ENCODE data around the gene AP5Z1.

Gene AP5Z1

GRCh38 chr7:4817178-4817901 lies 41.9 kb downstream of the AP5Z1 start:
- in situ Hi-C loops (cut with MboI; ENCODE audit: low sequenced_read_pairs) = no loop called here

GRCh38 chr7:4818000-4818794 lies 42.8 kb downstream of the AP5Z1 start:
- in situ Hi-C loops (cut with MboI; ENCODE audit: low sequenced_read_pairs) = no loop called here

GRCh38 chr7:4819560-4820404 lies 44.4 kb downstream of the AP5Z1 start:
- in situ Hi-C loops (cut with MboI; ENCODE audit: low sequenced_read_pairs) = no loop called here

DNA sequence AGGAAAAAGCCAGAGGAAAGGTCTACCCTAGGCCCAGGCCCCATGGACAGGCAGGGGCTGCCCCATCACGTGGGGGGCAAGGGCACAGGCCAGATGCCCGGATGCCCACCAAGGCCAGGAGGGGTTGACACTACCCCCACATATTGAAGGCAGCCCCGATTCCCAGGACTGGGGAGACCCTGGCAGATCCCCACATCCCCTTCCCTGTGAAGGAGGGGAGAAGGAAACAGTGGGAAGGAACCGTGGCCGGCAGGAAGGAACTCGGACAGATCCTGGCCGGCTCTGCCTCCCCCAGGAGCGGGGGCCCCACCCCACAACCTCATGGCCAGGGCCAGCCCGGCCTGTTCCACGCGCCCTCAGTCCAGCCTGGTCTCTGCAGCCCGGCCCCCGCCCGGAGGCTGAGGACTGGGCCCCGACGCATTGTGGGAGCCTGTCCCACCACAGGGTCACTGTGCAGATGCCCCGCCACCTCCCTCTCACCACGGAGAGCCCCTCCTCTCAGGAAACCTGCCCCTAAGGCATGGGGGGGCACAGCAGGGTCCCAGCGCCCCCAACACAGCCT lies 45.1 kb downstream of the AP5Z1 start:
- in situ Hi-C loops (cut with MboI; ENCODE audit: low sequenced_read_pairs) = no loop called here

- in situ Hi-C loops (cut with MboI; ENCODE audit: low sequenced_read_pairs) = no loop called here
These were observed 45.6 kb downstream of the AP5Z1 start for GRCh38 chr7:4820967-4821471.

- in situ Hi-C loops (cut with MboI; ENCODE audit: low sequenced_read_pairs) = no loop called here
These were observed 47.3 kb downstream of the AP5Z1 start for GRCh38 chr7:4822677-4823076.

DNA sequence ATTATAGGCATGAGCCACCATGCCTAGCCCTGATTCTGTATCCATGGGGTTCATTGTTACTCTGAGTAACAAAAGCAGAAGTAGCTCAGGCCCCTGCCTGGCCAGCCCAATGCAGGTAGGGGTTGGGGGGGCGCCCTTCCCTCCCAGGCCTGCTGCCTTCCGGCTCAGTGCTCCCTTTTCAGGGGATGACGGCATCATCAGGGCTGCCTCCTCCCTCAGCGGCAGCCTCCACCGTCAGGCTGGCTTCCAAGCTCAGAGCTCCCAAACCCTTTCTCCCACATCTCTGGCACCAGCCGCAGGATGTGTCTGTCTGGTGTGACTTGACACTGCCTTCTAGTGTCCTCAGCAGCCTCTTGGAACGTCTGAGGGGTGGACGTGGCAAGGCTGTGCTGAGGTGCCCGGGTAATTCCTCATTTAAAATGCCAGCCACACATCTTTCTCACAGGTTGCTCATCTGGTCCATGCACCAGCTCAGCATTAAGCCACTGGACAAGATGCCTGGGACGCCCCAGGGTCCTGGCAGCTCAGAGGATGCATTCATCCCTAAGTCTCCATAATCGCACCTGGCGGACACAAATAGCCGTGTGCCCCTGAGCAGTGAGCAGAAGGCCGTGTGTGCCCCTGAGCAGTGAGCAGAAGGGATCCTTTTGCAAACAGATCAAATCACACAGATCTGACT lies 48.2 kb downstream of the AP5Z1 start:
- in situ Hi-C loops (cut with MboI; ENCODE audit: low sequenced_read_pairs) = no loop called here

DNA sequence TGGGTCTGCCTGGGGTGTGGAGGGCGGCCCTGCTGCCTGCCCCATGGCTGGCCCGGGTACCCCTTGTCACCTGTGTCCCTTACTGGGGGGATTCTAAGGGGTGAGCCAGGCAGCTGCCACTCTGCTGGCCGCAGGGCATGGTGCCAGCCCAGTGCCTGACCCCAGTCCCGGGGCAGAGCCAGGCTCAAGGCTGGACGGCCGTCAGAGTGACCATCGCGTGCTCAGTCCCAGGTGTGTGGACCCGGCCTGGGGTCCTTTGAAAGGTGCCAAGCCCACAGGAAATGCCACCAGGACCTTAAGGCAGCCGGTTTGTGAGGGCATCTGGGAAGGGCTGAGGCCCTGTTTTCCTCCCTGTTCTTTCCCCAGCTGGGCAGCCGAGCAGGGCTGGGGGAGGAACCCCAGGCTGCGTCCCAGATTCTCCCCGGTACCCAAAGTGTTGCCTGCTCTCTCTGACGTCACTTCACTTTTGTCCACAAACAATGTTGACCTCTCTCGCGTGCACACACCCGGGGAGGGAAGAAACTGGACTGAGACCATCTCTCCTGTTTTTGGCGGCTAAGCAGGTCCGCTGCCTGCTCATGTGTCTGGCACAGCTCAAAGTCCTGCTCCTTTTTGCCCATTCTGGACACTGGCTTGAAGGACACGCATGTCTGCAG lies 48.8 kb downstream of the AP5Z1 start:
- in situ Hi-C loops (cut with MboI; ENCODE audit: low sequenced_read_pairs) = no loop called here

DNA sequence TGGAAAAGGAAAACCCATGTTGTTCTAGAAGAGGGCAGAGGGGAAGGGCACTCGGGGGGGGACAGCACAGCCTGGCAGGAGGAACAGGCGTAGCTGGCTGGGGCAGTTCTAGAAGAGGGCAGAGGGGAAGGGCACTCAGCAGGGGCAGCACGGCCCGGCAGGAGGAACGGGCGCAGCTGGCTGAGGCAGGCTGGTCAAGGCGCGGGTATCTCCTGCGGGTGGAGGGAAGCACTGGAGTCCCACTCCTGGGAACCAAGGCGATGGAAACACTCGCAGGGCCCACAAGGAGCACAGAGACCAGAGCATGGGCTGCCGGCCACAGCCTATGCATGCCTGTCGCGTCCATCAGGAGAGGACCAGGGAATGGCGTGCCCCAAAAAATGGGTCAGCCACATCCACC lies 49.7 kb downstream of the AP5Z1 start:
- in situ Hi-C loops (cut with MboI; ENCODE audit: low sequenced_read_pairs) = loop anchor here (25.0 kb wide), 1 partner anchor 262 kb away; no protein-coding TSS in a partner anchor

- in situ Hi-C loops (cut with MboI; ENCODE audit: low sequenced_read_pairs) = loop anchor here (25.0 kb wide), 1 partner anchor 258 kb away; no protein-coding TSS in a partner anchor
These were observed 53.4 kb downstream of the AP5Z1 start for GRCh38 chr7:4828720-4829383.

- in situ Hi-C loops (cut with MboI; ENCODE audit: low sequenced_read_pairs) = loop anchor here (25.0 kb wide), 1 partner anchor 257 kb away; no protein-coding TSS in a partner anchor
These were observed 54.8 kb downstream of the AP5Z1 start for GRCh38 chr7:4830176-4830575.

GRCh38 chr7:4831723-4832495 lies 56.5 kb downstream of the AP5Z1 start:
- in situ Hi-C loops (cut with MboI; ENCODE audit: low sequenced_read_pairs) = loop anchor here (25.0 kb wide), 1 partner anchor 255 kb away; no protein-coding TSS in a partner anchor

DNA sequence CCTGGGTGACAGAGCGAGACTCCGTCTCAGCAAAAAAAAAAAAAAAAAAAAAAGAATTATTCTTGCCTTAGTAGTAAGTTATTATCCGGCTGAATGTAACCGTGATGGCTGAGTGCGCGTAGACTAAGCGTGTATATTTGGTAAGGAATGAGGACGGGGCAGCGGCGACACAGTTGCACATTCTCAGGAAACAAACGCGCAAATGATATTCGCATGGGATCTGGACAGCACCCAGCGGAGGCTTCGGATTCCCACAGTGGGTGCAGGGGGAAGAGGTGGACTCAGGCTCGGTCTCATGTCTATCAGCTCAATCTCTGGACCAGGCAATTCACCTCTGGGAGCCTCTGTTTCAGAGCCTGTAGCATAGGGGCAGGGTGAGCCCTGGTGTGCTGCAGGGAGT lies 57.3 kb downstream of the AP5Z1 start:
- in situ Hi-C loops (cut with MboI; ENCODE audit: low sequenced_read_pairs) = loop anchor here (25.0 kb wide), 1 partner anchor 255 kb away; no protein-coding TSS in a partner anchor

- in situ Hi-C loops (cut with MboI; ENCODE audit: low sequenced_read_pairs) = loop anchor here (25.0 kb wide), 1 partner anchor 254 kb away; no protein-coding TSS in a partner anchor
These were observed 57.8 kb downstream of the AP5Z1 start for GRCh38 chr7:4833176-4833575.

DNA sequence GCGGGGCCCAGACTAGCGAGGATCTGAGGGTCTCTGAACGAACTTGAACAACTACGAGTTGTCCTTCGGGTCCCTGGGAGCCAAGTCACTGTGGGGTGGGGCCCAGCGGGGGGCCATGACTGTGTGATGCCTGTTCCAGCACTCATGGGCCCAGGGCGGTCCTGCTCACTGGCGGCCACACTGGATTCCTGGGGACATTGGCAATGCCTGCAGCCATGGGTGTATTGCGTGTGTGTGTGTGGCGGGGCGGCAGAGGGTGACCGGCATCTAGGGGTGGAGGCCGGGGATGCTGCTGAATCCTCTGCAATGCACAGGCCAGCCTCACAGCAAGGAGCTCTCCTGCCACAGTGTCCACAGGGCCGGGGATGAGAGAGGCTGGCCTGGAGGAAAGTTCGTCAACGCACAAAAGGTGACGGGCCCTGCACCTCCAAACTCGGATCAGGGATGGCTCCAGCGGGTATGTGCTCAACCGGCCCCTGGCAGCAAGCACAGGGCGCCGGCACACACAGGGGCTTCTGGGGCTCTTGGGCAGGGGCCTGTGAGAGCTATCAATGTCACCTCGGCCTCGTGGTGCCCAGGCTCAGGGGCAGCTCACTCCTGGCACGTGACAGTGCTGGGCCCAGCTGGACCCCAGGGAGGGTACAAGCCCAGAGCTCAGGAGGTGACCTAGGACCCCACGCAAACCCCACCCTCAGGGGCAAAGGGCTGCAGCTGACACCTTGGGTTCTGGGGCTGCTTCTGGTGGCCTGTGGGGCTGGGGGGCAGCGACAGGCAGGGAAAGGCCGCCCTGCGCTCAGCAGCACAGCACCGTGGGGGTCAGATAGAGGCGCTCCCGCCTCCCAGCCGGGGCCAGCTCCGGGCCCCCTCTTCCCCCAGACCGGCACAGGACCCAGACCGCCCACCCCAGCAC lies 58.5 kb downstream of the AP5Z1 start:
- in situ Hi-C loops (cut with MboI; ENCODE audit: low sequenced_read_pairs) = loop anchor here (25.0 kb wide), 1 partner anchor 253 kb away; no protein-coding TSS in a partner anchor

DNA sequence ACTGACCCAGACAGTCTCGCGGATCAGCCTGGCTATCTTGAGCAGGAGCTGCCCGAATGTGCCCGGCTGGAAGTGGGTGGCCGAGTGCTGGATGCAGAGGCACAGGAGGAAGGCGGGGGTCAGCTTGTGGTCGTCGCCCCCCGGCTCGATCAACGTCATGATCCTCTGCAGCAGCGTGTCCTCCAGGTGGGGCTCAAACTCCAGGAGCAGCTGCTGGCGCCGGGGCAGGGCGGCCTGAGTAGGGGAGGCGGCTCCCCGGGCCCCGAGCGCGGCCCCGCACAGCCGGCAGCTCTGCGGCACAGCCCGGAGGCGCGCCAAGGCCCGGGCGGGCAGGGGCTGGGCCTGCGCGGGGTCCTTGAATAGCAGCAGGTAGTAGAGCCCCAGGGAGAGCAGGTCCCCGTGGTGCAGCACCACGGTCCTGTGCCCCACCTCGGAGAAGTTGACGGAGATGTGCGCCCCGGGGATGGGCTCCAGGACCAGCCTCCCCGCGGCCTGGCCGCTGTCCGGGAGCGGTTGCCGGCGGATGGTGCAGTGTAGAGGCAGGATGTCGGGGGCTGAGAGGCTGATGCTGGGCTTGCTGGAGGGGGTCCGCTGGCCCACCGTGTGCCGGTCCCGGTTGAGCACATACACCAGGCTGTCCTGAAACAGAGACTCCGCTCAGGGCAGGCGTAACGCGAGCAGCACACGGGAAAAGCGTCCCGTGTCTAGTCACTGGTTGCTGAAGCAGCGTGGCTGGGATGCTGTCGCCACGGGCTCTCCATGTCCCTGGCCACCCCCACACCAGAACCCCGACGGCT lies 59.4 kb downstream of the AP5Z1 start:
- in situ Hi-C loops (cut with MboI; ENCODE audit: low sequenced_read_pairs) = loop anchor here (25.0 kb wide), 1 partner anchor 253 kb away; no protein-coding TSS in a partner anchor
